Articular chondrocyte of knee joint (primary cell): ENCODE measurements around the gene FAM13B. TPM values are rescaled to one million over a fixed set of nuclear protein-coding genes. Genes with fewer than 3 reads are reported as not detected.

ENCODE experiments used
- small RNA-seq: library from RNA; depleted of rRNA; stranded (forward); fragments of <200 nt; gene quantifications from one replicate; pipeline ENCODE3, GENCODE V24; 2012
- total RNA-seq: library from RNA; depleted of rRNA; stranded (reverse); fragments of >200 nt; gene quantifications from 2 replicates; pipeline ENCODE4 v1.2.3, GENCODE V29; 2012

The FAM13B gene
- 56.6 and 59.3 TPM in 2 replicates for total RNA-seq

DNA sequence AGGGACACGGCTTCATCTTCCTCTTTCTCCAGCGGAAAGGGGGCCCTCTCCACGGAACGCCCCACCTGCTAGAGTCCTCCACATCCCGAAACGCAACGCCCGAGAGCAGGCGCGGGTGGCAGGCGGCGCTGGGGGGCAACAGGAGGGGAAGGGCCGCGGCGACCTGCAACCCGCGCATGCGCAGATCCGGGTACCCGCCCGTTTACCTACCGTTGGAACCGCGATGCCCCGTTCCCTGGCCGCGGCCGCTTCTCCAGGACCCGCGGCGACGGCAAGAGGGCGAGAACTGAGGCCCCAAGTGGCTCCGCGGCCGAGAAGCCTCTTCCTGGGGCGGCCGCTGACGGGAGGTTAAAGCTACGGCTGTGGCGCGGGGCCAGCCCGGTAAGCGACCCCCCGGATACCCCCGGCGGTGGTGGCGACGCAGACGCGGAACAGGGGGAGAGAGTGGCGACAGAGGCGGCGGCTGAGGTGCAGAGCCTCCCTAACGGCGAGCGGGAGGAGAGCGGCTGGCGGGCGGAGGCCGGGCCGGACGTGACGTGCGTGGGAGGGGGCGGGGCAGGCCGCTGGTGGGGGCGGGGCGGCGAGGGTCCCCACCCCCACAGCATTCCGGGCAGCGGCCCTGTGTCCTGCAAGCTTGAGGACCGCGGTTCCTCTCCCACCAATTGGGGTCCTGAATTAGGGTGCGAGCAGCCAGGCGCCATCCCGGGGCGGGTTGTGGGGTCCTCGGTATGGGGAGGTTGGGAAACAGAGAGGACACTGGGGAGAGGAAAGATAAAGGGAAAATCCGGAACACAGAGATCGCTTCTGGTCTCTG, at the start of gene FAM13B:
FAM13B (minus strand) TSS at position 508 of the 814 bp plus-strand sequence. CDS start 13,968 bp downstream, outside the sequence.

DNA sequence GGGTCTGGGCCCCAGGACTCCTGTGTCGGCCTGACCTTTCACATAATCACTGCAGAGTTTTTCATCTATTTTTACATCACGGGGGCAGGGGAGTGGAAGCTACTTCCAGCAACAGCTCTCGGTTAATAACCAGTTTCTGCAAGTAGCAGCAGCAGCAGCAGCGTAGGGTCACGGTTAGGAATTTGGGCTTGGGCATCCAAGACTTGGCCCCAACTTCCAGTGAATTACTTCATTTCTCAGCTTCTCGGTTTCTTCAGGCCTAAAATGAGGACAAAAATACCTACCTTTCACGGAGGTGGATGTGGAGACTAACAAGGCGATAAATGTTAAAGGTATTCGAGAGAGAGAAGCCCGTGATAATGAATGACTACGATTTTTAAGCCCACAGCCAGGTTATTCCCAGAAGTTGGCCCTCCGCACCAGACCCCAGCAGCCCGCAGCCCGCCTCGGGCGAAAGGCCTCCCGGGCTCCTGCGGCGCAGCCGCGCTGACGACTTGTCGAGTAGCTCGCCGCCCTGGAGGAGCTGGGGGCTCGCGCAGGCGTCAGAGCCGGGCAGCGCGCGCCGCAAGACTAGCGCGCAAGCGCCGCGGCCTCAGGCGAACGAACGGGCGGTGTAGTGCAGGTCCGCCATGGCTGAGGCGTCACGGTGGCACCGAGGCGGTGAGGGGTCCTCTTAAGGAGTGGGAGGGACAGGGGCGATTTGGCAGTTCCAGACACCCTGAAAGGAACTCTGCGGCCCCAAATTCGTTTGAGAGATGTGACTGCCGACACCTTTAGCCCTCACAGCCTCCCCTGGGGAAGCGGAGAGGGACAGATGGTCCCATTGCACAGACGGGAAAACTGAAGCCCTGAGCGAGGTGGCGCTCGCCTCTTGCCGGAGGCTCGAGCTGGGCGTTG, 143.8 kb downstream of the FAM13B start, which contains the start of gene PKD2L2:
PKD2L2 (plus strand) TSS at position 595 of the 897 bp plus-strand sequence; CDS start at position 630, 35 bp downstream.

Small RNA genes lying within 50 kb of the gene (small RNA-seq; reads per million reads assigned to genes)
- not detected for gene RNU6-1148P

Other genes with a start within 250 kb of the FAM13B start
- gene MYOT, start 165.2 kb downstream of the FAM13B start, total RNA-seq = not detected in 2 replicates
- gene PKD2L2, start 143.6 kb downstream of the FAM13B start, total RNA-seq = 0.13 TPM in 1 of 2 replicates, not detected in the other
- not detected in 2 replicates for gene WNT8A, start 51.0 kb upstream of the FAM13B start, total RNA-seq
- 11.1 and 11.5 TPM in 2 replicates for gene NME5, start 106.3 kb upstream of the FAM13B start, total RNA-seq
- gene BRD8, start 145.6 kb upstream of the FAM13B start, total RNA-seq = 61.4 and 63.9 TPM in 2 replicates
- gene KIF20A, start 146.0 kb upstream of the FAM13B start, total RNA-seq = 31.6 and 47.7 TPM in 2 replicates
- 32.6 and 34.2 TPM in 2 replicates for gene CDC23, start 180.2 kb upstream of the FAM13B start, total RNA-seq
- not detected in 2 replicates for gene GFRA3, start 241.5 kb upstream of the FAM13B start, total RNA-seq